ENCODE measurements around the gene GID8. TPM values are rescaled to one million over a fixed set of nuclear protein-coding genes. Genes with fewer than 3 reads are reported as not detected.

GID8 gene
- total and polyA plus RNA-seq, 11 donors = 6.2 to 22.2 (median 15.9) TPM

- 91 to 94% (median 92%) methylated on average over 5 to 6 of the region's 6 CpGs for whole genome bisulfite sequencing, 4 donors
- Histone ChIP-seq H3K27me3 (peaks cover 0 to 15% (median 0%) of the 10 kb centered on the region in 9 donors), H3K9me3 (no peaks in the 10 kb centered on the region), H3K4me3 (no peak overlapping the region), H3K36me3 (no peaks in the 10 kb centered on the region), H3K27ac (no peak overlapping the region), H3K4me1 (peaks cover 0 to 3% (median 0%) of the 10 kb centered on the region in 12 donors)
- DNase-seq (no peak), ATAC-seq (no peak)
- intact Hi-C loops (cut with DNase I) = no loop called here
- TF ChIP-seq POLR2A (IDR thresholded peaks at IDR 0.05) = no peak
- no peak for TF ChIP-seq CTCF (IDR thresholded peaks at IDR 0.05)
Observed at GRCh38 chr20:62967149-62967501, 29.2 kb downstream of the GID8 start.

- DNase-seq = no peak
- Histone ChIP-seq H3K27ac (no peak overlapping the region), H3K4me1 (peaks cover 0 to 6% (median 4%) of the 10 kb centered on the region in 12 donors), H3K27me3 (peaks cover under 1 to 19% (median 3%) of the 10 kb centered on the region in 9 donors), H3K4me3 (no peak overlapping the region), H3K36me3 (no peaks in the 10 kb centered on the region), H3K9me3 (no peaks in the 10 kb centered on the region)
- ATAC-seq = no peak
- intact Hi-C loops (cut with DNase I) = no loop called here
- WGBS, 4 donors = 88 to 92% (median 91%) methylated on average over 26 to 27 of the region's 27 CpGs
- TF ChIP-seq CTCF (IDR thresholded peaks at IDR 0.05) (no peak), POLR2A (IDR thresholded peaks at IDR 0.05) (no peak)
Observed at GRCh38 chr20:62967628-62968351, 29.8 kb downstream of the GID8 start.

DNA sequence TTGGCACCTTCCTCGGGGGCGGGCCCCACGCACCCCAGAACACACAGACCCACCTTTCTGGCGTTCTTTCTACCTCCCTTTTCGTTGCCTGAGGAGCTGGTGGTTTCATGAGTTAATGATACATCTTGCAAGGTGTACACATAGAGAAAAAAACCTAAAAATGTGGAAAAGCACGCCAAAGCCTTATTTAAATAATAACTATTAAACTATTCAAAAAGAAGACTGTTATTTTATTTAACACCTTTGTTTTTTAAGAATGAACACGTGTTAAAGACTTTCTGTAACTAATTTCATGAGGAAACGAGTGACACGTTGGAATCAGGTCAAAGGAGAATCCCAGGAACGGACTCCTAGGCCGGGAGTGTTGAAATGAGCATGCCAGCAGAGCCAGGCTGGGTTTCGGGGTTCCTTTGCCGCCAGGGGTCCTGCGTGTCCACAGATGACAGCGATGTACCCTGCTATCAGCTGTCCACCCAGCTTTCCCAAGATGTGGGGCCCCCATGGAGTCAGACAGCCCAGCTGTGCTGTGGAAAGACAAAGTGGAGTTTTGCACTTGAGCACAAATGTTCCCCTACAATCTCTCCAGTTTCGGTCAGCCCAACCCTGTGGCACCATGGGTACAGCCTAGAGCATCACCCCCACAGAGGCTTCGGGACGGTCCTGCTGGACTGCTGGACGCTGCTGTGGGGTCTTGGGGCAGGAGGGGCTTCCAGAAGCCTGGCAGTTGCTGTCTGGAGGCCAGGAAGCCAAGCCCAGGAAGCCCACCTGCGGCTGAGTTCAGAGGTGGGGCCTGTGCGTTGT, 30.6 kb downstream of the GID8 start:
- H3K9me3 ChIP-seq = no peaks in the 10 kb centered on the region
- H3K4me1 ChIP-seq = peaks cover 0 to 12% (median 6%) of the 10 kb centered on the region in 12 donors
- 75 to 83% (median 76%) methylated on average over 18 to 21 of the region's 21 CpGs for WGBS, 4 donors
- no peak overlapping the region for H3K27ac ChIP-seq
- DNase-seq (no peak), ATAC-seq (no peak)
- intact Hi-C loops (cut with DNase I) = no loop called here
- no peak for TF ChIP-seq CTCF (IDR thresholded peaks at IDR 0.05)
- TF ChIP-seq POLR2A (IDR thresholded peaks at IDR 0.05) = no peak
- no peaks in the 10 kb centered on the region for H3K36me3 ChIP-seq
- peaks cover 8 to 27% (median 11%) of the 10 kb centered on the region in 9 donors for H3K27me3 ChIP-seq
- no peak overlapping the region for H3K4me3 ChIP-seq

DNA sequence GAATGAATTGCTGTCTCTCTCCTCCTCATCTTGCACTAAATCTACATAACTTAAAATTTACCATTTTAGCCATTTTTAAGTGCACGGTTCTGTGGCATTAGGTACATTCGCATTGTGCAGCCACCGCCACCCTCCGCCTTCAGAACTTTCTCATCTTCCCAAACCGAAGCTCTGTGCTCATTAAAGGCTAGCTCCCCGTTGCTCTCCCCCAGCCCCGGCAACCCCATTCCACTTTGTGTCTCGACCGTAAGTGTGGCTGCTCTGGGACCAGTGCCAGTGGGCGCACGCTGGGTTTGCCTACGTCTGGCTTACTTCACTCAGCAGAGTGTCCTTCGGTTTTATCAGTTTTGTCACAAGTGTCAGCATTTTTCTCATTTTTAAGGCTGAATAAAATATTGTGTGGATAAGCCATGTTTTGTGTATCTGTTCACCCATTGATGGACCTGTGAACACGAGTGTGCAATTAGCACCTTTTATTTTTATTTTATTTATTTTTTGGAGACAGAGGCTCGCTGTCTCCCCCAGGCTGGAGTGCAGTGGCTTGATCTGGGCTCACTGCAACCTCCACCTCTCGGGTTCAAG, 31.3 kb downstream of the GID8 start:
- WGBS, 4 donors = 46 to 51% (median 50%) methylated on average over 16 of the region's 16 CpGs
- H3K36me3 ChIP-seq = no peaks in the 10 kb centered on the region

More for the DNA sequence above, 31.3 kb downstream of the GID8 start:
- H3K9me3 ChIP-seq = no peaks in the 10 kb centered on the region
- DNase-seq (no peak), ATAC-seq (no peak)
- no peak overlapping the region for H3K4me3 ChIP-seq
- TF ChIP-seq POLR2A (IDR thresholded peaks at IDR 0.05) (no peak), CTCF (IDR thresholded peaks at IDR 0.05) (no peak)
- H3K27ac ChIP-seq = no peak overlapping the region
- peaks cover 11 to 34% (median 16%) of the 10 kb centered on the region in 9 donors for H3K27me3 ChIP-seq
- peaks cover 0 to 12% (median 6%) of the 10 kb centered on the region in 12 donors for H3K4me1 ChIP-seq
- intact Hi-C loops (cut with DNase I) = no loop called here
